ENCODE data around the gene CIPC. TPM values are rescaled to one million over a fixed set of nuclear protein-coding genes. Genes with fewer than 3 reads are reported as not detected.
A peak's percentile ranks its signal among the peaks of the same experiment; 100 is the strongest.

CIPC gene
- total and polyA plus RNA-seq, 4 donors = 6.4 to 32.0 (median 18.6) TPM

GRCh38 chr14:77108753-77109152, 10.7 kb downstream of the CIPC start:
- no peak overlapping the region for H3K4me3 ChIP-seq
- no peaks in the 10 kb centered on the region for H3K27me3 ChIP-seq (ENCODE audit: control insufficient read depth in 3 of 3, insufficient read depth in 3 of 3, low read length in 2 of 3)
- no peak for ATAC-seq (ENCODE audit: insufficient read depth, low FRiP score)
- H3K4me1 ChIP-seq (ENCODE audit: control insufficient read depth in 5 of 5, insufficient read depth in 5 of 5, low read length in 5 of 5) = peaks cover 4 to 20% (median 7%) of the 10 kb centered on the region in 5 donors
- WGBS, 2 donors = 89 to 92% methylated on average over 2 of the region's 2 CpGs
- TF ChIP-seq CTCF (IDR thresholded peaks at IDR 0.05; ENCODE audit: control extremely low read depth, extremely low read depth) = no peak
- H3K27ac ChIP-seq (ENCODE audit: low read depth in 1 of 2, low read length in 1 of 2) = no peak overlapping the region
- peaks cover 0 to 3% (median 0%) of the 10 kb centered on the region in 4 donors for H3K9me3 ChIP-seq (ENCODE audit: control insufficient read depth in 4 of 4, insufficient read depth in 3 of 4, low read length in 3 of 4)
- no peak for DNase-seq
- no peak overlapping the region for H3K9ac ChIP-seq (ENCODE audit: insufficient read depth in 1 of 2, low read length in 2 of 2)
- peaks cover 9 to 24% (median 16%) of the 10 kb centered on the region in 4 donors for H3K36me3 ChIP-seq (ENCODE audit: control insufficient read depth in 4 of 4, insufficient read depth in 4 of 4, low read length in 4 of 4)

DNA sequence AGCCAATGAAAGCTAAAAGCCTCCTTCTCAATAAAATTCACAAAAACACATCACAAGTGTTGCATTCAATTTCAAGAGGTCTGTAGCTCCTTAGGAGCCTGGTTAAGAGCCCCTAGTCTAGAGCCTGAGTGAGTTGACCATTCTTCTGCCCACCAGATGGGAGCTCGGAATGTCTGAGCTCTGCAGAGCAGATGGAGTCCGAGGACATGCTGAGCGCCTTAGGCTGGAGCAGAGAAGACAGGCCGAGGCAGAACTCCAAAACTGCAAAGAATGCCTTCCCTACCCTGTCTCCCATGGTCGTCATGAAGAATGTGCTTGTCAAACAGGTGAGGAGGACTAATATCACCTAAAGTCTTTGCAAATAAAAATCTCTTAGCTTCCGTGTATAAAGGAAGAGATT, 11.6 kb downstream of the CIPC start:
- Histone ChIP-seq H3K27ac (ENCODE audit: low read depth in 1 of 2, low read length in 1 of 2) (no peak overlapping the region), H3K36me3 (ENCODE audit: control insufficient read depth in 4 of 4, insufficient read depth in 4 of 4, low read length in 4 of 4) (peaks cover 13 to 33% (median 24%) of the 10 kb centered on the region in 4 donors), H3K27me3 (ENCODE audit: control insufficient read depth in 3 of 3, insufficient read depth in 3 of 3, low read length in 2 of 3) (no peaks in the 10 kb centered on the region), H3K4me3 (no peak overlapping the region), H3K4me1 (ENCODE audit: control insufficient read depth in 5 of 5, insufficient read depth in 5 of 5, low read length in 5 of 5) (peaks cover 4 to 12% (median 6%) of the 10 kb centered on the region in 5 donors), H3K9me3 (ENCODE audit: control insufficient read depth in 4 of 4, insufficient read depth in 3 of 4, low read length in 3 of 4) (peaks cover 0 to 4% (median 0%) of the 10 kb centered on the region in 4 donors), H3K9ac (ENCODE audit: insufficient read depth in 1 of 2, low read length in 2 of 2) (no peak overlapping the region)
- ATAC-seq (ENCODE audit: insufficient read depth, low FRiP score) (no peak), DNase-seq (no peak)
- WGBS, 2 donors = 77 to 81% methylated on average over 6 of the region's 6 CpGs
- TF ChIP-seq CTCF (IDR thresholded peaks at IDR 0.05; ENCODE audit: control extremely low read depth, extremely low read depth) = no peak

- Histone ChIP-seq H3K27ac (ENCODE audit: low read depth in 1 of 2, low read length in 1 of 2) (no peak overlapping the region), H3K27me3 (ENCODE audit: control insufficient read depth in 3 of 3, insufficient read depth in 3 of 3, low read length in 2 of 3) (no peaks in the 10 kb centered on the region), H3K4me3 (no peak overlapping the region), H3K9ac (ENCODE audit: insufficient read depth in 1 of 2, low read length in 2 of 2) (peak overlapping the region in 1 of 2 donors; percentile 28), H3K4me1 (ENCODE audit: control insufficient read depth in 5 of 5, insufficient read depth in 5 of 5, low read length in 5 of 5) (peaks cover 4 to 12% (median 6%) of the 10 kb centered on the region in 5 donors), H3K9me3 (ENCODE audit: control insufficient read depth in 4 of 4, insufficient read depth in 3 of 4, low read length in 3 of 4) (peaks cover 0 to 4% (median 0%) of the 10 kb centered on the region in 4 donors), H3K36me3 (ENCODE audit: control insufficient read depth in 4 of 4, insufficient read depth in 4 of 4, low read length in 4 of 4) (peaks cover 14 to 39% (median 24%) of the 10 kb centered on the region in 4 donors)
- 68 to 78% methylated on average over 1 of the region's 1 CpG for WGBS, 2 donors
- ATAC-seq (ENCODE audit: insufficient read depth, low FRiP score) = no peak
- no peak for DNase-seq
- TF ChIP-seq CTCF (IDR thresholded peaks at IDR 0.05; ENCODE audit: control extremely low read depth, extremely low read depth) = no peak
These were observed 12.2 kb downstream of the CIPC start for GRCh38 chr14:77110286-77110685.

GRCh38 chr14:77111021-77111420, 13.0 kb downstream of the CIPC start:
- H3K36me3 ChIP-seq (ENCODE audit: control insufficient read depth in 4 of 4, insufficient read depth in 4 of 4, low read length in 4 of 4) = peaks cover 12 to 40% (median 24%) of the 10 kb centered on the region in 4 donors
- no peak overlapping the region for H3K4me3 ChIP-seq
- peak; percentile 77 to 85 (median 80) for DNase-seq
- WGBS, 2 donors = 52 to 71% methylated on average over 5 of the region's 5 CpGs
- ATAC-seq (ENCODE audit: insufficient read depth, low FRiP score) = no peak
- H3K27ac ChIP-seq (ENCODE audit: low read depth in 1 of 2, low read length in 1 of 2) = peak overlapping the region in 1 of 2 donors; percentile 90
- peaks cover 4 to 12% (median 6%) of the 10 kb centered on the region in 5 donors for H3K4me1 ChIP-seq (ENCODE audit: control insufficient read depth in 5 of 5, insufficient read depth in 5 of 5, low read length in 5 of 5)
- H3K9me3 ChIP-seq (ENCODE audit: control insufficient read depth in 4 of 4, insufficient read depth in 3 of 4, low read length in 3 of 4) = peaks cover 0 to 4% (median 0%) of the 10 kb centered on the region in 4 donors
- H3K9ac ChIP-seq (ENCODE audit: insufficient read depth in 1 of 2, low read length in 2 of 2) = peak overlapping the region; percentile 50 to 55
- TF ChIP-seq CTCF (IDR thresholded peaks at IDR 0.05; ENCODE audit: control extremely low read depth, extremely low read depth) = no peak
- H3K27me3 ChIP-seq (ENCODE audit: control insufficient read depth in 3 of 3, insufficient read depth in 3 of 3, low read length in 2 of 3) = no peaks in the 10 kb centered on the region

Measured in lung (tissue), 12 donors.